Parathyroid adenoma (tissue), 2 donors: ENCODE measurements around the gene MAGI2.

Source experiments
- H2AFZ ChIP-seq: fragments of 300-600 bp; sonication (generic); one replicate; pipeline ENCODE4 v1.7.0; 2017; ENCODE audit warnings: antibody characterized with exemption, mild to moderate bottlenecking
- H3K27ac ChIP-seq: fragments of 300-600 bp; sonication (generic); one replicate; pipeline ENCODE4 v1.7.0; 2017
- H3K27me3 ChIP-seq: fragments of 300-600 bp; sonication (generic); one replicate; pipeline ENCODE4 v1.7.0; 2017; ENCODE audit warnings: low read length; ENCODE audit not compliant: control insufficient read depth, insufficient read depth
- H3K36me3 ChIP-seq: fragments of 300-600 bp; sonication (generic); one replicate; pipeline ENCODE4 v1.7.0; 2017; ENCODE audit warnings: low read length; ENCODE audit not compliant: control insufficient read depth, insufficient read depth
- H3K4me1 ChIP-seq: fragments of 300-600 bp; sonication (generic); one replicate; pipeline ENCODE4 v1.7.0; 2017; ENCODE audit warnings: control low read depth
- H3K4me2 ChIP-seq: fragments of 300-600 bp; sonication (generic); one replicate; pipeline ENCODE4 v1.7.0; 2017; ENCODE audit warnings: low read length
- H3K4me3 ChIP-seq: fragments of 300-600 bp; sonication (generic); one replicate; pipeline ENCODE4 v1.7.0; 2017; ENCODE audit warnings: low read depth, low read length
- H3K79me2 ChIP-seq: fragments of 300-600 bp; sonication (generic); one replicate; pipeline ENCODE4 v1.7.0; 2017; ENCODE audit warnings: control low read depth
- H3K9ac ChIP-seq: fragments of 300-600 bp; sonication (generic); one replicate; pipeline ENCODE4 v1.7.0; 2017; ENCODE audit warnings: mild to moderate bottlenecking
- H3K9me3 ChIP-seq: fragments of 300-600 bp; sonication (generic); one replicate; pipeline ENCODE4 v1.7.0; 2017; ENCODE audit warnings: low read length; ENCODE audit not compliant: control insufficient read depth
- CTCF ChIP-seq: fragments of 300-600 bp; sonication (generic); IDR thresholded peaks from one replicate; pipeline ENCODE4 v1.7.0; 2017; ENCODE audit warnings: antibody characterized with exemption, mild to moderate bottlenecking
- donor health status: primary hyperparathyroidism.

Gene MAGI2

DNA sequence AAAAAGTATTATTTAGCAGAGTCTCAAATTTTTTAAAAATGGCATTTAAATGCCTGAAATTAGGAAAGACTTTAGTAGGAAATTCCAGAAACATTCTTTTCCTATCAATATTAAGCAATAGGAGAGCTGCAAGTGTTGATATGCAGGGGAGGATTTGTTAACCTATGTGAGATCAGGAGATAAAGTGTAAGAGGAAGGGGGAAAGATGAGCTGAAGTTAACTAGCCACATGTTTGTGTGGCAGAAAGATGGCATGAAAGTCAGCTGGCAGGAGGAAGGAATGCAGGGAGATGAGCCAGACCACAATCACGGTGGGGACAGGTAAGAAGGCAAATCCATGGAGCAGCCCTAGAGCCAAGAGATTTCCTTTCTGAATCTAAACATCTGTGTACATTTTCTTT, 303.6 kb downstream of the MAGI2 start:
- H3K4me2 ChIP-seq: no peak overlapping the region
- H3K4me3 ChIP-seq: no peak overlapping the region
- no peak for TF ChIP-seq CTCF

GRCh38 chr7:79142706-79143105, 310.8 kb downstream of the MAGI2 start:
- Histone ChIP-seq H3K36me3 (no peaks in the 10 kb centered on the region), H3K27me3 (no peaks in the 10 kb centered on the region), H3K79me2 (no peaks in the 10 kb centered on the region), H3K4me2 (no peak overlapping the region), H3K27ac (no peak overlapping the region), H3K4me1 (no peaks in the 10 kb centered on the region), H3K4me3 (no peak overlapping the region), H3K9ac (no peak overlapping the region), H3K9me3 (no peaks in the 10 kb centered on the region), H2AFZ (no peak overlapping the region)
- no peak for TF ChIP-seq CTCF

More for the DNA sequence above, 303.6 kb downstream of the MAGI2 start:
- Histone ChIP-seq H3K79me2 (no peaks in the 10 kb centered on the region), H3K9me3 (no peaks in the 10 kb centered on the region), H3K36me3 (no peaks in the 10 kb centered on the region), H3K9ac (no peak overlapping the region), H2AFZ (no peak overlapping the region), H3K4me1 (no peaks in the 10 kb centered on the region), H3K27ac (no peak overlapping the region), H3K27me3 (no peaks in the 10 kb centered on the region)

GRCh38 chr7:79141252-79141651, 312.2 kb downstream of the MAGI2 start:
- Histone ChIP-seq H3K4me1 (no peaks in the 10 kb centered on the region), H3K27me3 (no peaks in the 10 kb centered on the region), H3K79me2 (no peaks in the 10 kb centered on the region), H3K4me2 (no peak overlapping the region), H3K9me3 (no peaks in the 10 kb centered on the region), H3K27ac (no peak overlapping the region), H3K36me3 (no peaks in the 10 kb centered on the region), H3K9ac (no peak overlapping the region), H2AFZ (no peak overlapping the region), H3K4me3 (no peak overlapping the region)
- TF ChIP-seq CTCF: no peak

DNA sequence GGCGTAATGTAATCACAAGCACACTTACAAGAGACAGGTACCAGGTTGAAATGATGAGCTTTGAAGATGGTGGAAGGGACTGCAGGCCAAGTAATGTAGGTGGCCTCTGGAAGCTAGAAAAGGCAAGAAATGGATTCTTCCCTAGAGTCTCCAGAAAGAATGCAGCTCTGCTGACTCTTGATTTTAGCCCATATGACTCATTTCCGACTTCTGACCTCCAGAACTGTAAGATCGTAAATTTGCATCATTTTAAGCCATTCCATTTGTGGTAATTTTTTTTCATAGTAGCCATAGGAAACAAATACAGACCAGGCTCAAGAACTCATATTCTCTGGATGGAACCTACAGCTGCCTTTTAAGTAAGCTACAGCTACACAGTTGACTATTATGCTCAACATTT, 315.5 kb downstream of the MAGI2 start:
- Histone ChIP-seq H2AFZ (no peak overlapping the region), H3K79me2 (no peaks in the 10 kb centered on the region), H3K9me3 (no peaks in the 10 kb centered on the region), H3K9ac (no peak overlapping the region), H3K27ac (no peak overlapping the region), H3K36me3 (no peaks in the 10 kb centered on the region), H3K4me1 (no peaks in the 10 kb centered on the region), H3K4me3 (no peak overlapping the region), H3K27me3 (no peaks in the 10 kb centered on the region), H3K4me2 (no peak overlapping the region)
- no peak for TF ChIP-seq CTCF

- no peak overlapping the region for H3K4me2 ChIP-seq
- no peaks in the 10 kb centered on the region for H3K27me3 ChIP-seq
- H3K9ac ChIP-seq: no peak overlapping the region
- no peaks in the 10 kb centered on the region for H3K79me2 ChIP-seq
- H2AFZ ChIP-seq: no peak overlapping the region
- TF ChIP-seq CTCF: no peak
- no peaks in the 10 kb centered on the region for H3K36me3 ChIP-seq
- H3K4me1 ChIP-seq: no peaks in the 10 kb centered on the region
- H3K4me3 ChIP-seq: no peak overlapping the region
- no peak overlapping the region for H3K27ac ChIP-seq
- H3K9me3 ChIP-seq: no peaks in the 10 kb centered on the region
These were observed 320.5 kb downstream of the MAGI2 start for GRCh38 chr7:79132844-79133451.
